Left colon (tissue), 2 donors: Measurements from ENCODE around the gene MGAT4B. TPM values are rescaled to one million over a fixed set of nuclear protein-coding genes. Genes with fewer than 3 reads are reported as not detected.

Experiments
- ATAC-seq: fragments of 200-7000 bp; cut with Tn5 transposase; one replicate; pipeline ENCODE4 v1.9.1; 2020; ENCODE audit warnings: mild to moderate bottlenecking, moderate library complexity
- DNase-seq, 2 donors: peaks; one replicate each; pipeline ENCODE4 v3.0.0-alpha.2; 2020
- intact Hi-C, 2 donors: fragments of 100-400 bp; cut with DNase I in 1 of 2; cut with micrococcal nuclease in 1 of 2; formaldehyde crosslinking; loops; one replicate each; pipeline versions ENCODE4 v1.11.2 to v1.14.0; 2022; cut with DNase I, micrococcal nuclease
- total RNA-seq, 2 donors: library from RNA; stranded (reverse); fragmentation: NEBNext Ultra II Directional; extraction: Animal tissue kit (Norgen Biotek cat#: 25700); gene quantifications; one replicate each; pipeline ENCODE4 v1.2.1, GENCODE V29; 2021
- donor health status: DM: no; HTN: no; CAD: no.
- donor health status: DM: yes; HTN: yes; CAD: no.

The MGAT4B gene
- total RNA-seq, 2 donors from 2014 or later = 465 to 474 TPM

DNA sequence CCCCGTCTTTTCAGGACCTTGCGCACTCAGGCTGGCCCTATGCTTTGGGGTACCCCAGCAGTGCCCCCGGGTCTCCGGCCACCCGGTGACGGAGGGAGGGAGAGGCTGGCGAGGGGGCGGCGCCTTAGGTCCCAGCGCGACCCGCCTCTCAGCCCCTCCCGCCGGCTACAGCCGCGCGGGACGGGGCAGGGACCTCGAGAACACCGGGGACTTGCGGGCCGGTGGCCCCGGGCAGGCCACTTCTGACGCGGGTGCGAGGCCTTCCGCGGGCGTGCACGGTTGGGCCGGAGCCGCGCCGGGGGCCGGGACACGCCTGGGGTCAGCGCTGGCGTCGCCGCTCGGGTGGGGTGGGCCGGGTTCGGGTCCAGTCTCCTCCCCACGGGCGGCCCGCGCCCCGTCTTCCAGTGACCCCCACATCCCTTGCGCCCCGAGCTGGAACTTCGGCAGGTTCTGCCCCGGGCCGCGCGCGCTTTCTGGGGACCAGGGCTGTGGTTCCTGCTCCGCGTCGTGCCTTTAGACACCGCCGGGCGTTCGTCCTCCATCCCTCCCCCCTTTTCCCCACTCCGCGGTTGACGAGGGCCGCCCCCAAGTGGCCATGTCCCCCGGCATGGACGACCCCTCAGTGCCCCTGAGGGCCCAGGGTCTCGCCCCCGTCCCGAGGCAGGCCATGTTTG, 10.3 kb upstream of the MGAT4B start:
- intact Hi-C loops = no loop called here
- DNase-seq (peak in 1 of 2 donors; percentile 61), ATAC-seq (no peak)

DNA sequence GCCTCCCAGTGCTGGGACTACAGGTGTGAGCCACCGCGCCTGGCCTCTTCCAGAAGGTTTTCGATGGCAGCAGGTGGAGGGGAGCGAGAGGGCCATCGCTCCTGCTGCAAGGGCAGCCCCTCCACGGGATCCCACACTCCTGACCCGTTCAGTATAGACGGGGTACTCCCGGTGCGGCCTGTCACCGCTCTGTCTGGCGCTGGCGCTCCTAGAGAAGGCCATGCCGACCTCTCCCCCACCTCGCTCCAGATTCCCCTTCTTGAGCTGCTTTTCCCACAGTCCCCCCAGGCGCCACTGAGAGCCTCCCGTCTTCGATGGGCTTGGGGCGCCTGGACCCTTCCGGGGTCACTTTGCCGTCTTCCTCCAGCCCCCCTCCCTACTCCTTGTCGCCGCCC, 9.7 kb upstream of the MGAT4B start:
- ATAC-seq (no peak), DNase-seq (no peak)
- intact Hi-C loops = no loop called here

DNA sequence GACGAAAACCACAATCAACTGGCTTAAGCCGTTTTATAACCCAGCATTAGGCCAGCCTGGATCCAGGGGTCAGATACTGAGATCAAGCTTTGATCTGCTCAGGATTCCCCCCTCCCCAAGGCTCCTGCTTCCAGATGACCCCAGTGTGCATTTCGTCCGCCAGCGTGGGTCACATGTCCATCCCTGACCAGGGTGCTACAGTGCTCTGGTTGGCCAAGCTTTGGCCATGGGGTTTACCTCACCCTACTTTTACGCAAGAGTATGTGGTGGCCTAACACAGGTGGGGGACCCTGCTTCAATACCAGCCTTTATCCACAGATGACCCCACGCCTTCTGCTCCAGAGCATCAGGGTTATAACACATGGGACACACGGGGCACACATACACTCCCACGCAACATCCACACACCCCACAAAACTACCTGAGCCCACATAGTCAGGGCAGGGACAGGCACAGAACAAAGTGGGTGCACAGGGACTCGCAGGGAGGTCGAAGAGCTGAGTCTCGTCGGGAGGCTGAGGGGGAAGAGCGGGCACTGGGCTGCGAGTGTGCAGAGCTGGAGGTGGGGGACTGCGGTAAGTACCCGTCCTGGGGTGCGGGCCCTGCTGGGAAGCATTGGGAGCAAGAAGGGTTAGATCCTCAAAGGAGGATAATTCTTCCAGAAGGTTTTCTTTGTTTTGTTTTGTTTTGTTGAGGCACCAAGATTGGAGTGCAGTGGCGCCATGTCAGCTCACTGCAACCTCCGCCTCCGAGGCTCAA, 9.0 kb upstream of the MGAT4B start:
- intact Hi-C loops = no loop called here
- ATAC-seq (no peak), DNase-seq (no peak)

DNA sequence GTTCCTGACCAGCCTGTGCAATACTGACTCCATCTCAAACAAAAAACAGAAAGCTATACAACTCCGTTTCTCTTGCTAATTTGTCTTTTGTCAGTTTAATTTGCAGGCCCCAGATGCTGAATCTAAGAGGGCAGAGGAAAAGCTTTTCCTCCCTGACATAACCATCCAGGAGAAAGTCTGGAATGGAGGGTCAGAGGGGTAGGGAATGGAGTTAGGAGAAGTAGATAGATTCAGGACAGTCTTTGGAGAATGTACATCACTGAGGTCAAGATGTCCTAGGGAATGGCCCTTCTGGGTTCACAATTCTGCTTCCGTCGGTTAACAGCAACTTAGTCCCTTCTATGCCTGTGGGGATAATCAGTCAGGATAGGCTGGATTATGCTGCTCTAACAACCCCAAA, 7.4 kb upstream of the MGAT4B start:
- no peak for ATAC-seq
- no peak for DNase-seq
- intact Hi-C loops = no loop called here

DNA sequence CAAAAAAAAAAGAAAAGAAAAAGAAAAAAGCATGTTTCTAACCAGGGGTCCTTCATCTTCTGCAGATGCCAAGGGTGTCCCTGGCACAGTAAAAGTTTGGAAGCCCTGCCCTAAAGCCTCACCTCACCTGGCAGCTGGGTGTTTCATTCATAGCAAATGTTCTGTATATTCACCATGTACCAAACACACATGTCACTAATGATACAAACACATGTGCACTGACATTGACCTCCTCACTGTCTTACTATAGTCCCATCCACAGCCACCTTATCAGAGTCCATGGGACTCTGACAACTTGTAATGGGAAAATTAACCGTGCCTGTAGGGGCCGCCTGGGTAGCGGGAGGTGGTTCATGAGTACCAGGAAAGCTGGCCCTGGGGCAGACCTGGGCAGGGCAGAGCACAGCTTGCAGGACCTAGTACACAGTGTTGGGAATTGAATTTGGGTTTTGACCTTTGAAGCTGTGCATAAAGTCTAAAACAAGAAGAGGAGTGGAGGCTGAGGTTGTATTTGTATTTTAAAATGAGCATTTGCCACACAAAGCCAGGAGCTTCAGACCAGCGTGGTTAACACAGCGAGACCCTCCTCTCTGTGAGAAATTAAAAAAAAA, 6.4 kb upstream of the MGAT4B start:
- DNase-seq (no peak), ATAC-seq (no peak)
- intact Hi-C loops = no loop called here

DNA sequence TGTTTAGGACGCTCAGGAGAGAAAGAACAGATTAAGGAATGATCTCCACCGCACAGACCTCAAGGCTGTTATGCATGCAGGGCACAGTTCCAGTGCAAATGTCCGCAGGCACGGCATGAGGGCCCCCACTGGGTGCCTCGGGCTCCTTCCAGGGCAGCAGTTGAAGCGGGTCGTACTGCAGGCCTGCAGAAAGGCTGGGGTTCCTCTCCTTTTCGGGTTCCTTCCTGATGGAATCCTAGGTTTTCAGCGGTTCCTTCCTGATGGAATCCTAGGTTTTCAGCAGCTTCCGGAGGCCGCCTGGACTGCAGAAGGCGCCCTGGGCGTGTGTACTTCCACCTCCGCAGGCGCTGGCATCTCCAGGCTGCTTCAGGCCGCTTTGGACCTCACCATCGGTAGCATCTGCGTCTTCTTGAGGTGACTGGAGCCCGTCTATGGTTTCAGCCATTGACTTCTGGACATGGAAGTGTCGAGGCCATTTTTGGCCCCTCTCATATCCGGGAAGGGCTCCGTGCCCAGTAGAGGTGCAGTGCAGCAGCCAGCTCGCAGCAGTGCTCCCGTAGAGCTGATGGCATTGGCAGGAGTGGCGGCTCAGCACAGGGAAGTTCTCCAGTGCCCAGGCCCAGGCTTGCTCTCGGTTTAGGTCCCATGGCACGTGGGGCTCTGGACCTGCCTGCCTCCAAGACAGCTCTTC, 5.6 kb upstream of the MGAT4B start:
- intact Hi-C loops = no loop called here
- ATAC-seq (no peak), DNase-seq (no peak)

DNA sequence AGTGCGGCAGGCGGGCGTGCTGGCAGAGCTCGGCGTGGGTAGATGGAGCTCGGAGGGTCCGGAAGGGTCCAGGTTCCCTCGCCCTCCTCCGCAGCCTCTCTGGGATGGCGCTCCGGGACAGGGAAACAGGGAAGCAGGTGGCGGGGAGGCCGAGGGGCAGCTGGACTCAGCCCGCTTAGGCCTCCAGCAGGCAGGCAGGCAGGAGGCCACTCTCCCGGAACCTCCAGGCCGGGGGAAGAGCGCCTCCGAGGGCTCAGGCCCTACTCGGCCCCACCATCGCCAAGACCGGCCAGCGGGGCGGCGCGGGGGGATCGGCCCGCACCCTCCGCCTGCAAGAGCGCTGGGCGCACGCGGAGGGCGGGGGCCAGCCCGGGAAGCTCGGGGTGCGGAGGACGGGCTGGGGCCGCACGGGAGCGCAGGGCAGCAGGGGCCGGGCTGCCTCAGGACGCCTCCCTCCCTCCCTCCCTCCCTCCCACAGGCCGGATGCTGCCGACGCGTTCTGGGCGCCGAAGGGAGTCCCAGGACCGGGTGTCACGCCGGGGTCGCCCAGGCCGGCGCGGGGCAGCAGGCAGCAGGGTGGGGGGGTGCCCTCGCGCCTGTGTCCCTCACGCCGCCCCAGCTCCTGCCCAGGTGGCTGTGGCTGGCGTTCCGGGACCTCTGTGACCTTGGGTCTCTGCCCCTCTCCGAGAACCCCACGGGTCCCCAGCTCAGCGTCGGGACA, 977 bp downstream of the MGAT4B start:
- intact Hi-C loops = no loop called here
- DNase-seq = peak in 1 of 2 donors; percentile 57
- ATAC-seq = peak; percentile 26

DNA sequence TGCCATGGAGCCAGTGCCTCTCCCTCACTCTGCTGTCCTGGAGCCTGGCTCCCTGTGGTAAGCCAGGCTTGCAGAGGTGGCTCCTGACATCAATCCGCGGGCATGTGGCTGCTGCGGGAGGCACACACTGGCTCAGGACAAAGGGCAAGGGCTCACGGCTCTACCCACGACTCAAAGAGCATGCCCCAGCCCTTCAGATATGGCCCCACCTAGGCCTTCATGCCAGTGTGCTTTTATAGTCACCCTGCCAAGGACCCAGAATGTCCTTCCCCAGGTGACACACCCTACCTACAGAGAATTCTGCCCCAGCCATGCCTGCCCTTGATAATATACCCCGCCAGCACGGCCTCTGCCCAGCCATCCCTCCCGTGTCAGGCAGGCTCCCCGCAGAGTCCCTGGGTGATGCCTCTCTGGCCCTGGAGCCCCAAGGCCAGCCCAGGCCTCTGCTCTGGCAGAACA, 1.6 kb downstream of the MGAT4B start:
- intact Hi-C loops = no loop called here
- DNase-seq = peak; percentile 78 to 86
- peak; percentile 68 for ATAC-seq

DNA sequence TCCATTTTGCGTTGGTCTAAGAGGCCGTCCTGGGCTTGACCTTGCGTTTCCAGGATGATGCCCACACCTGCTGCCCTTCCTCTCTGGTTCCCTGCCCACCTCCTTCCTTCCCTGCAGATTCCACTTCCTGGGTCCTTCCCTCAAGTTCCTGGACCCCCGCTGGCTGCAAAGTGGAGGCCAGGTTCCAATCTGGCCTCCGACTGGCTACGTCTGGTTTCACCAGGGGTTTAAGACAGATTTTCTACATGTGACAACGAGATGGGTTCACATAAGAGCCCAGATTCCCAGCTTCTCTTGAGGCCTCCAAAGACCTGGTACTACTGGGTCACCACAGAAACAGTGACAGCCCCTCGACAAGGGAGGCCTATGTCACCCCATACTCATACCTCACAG, 2.1 kb downstream of the MGAT4B start:
- DNase-seq (peak in 1 of 2 donors; percentile 14), ATAC-seq (no peak)
- intact Hi-C loops = no loop called here

DNA sequence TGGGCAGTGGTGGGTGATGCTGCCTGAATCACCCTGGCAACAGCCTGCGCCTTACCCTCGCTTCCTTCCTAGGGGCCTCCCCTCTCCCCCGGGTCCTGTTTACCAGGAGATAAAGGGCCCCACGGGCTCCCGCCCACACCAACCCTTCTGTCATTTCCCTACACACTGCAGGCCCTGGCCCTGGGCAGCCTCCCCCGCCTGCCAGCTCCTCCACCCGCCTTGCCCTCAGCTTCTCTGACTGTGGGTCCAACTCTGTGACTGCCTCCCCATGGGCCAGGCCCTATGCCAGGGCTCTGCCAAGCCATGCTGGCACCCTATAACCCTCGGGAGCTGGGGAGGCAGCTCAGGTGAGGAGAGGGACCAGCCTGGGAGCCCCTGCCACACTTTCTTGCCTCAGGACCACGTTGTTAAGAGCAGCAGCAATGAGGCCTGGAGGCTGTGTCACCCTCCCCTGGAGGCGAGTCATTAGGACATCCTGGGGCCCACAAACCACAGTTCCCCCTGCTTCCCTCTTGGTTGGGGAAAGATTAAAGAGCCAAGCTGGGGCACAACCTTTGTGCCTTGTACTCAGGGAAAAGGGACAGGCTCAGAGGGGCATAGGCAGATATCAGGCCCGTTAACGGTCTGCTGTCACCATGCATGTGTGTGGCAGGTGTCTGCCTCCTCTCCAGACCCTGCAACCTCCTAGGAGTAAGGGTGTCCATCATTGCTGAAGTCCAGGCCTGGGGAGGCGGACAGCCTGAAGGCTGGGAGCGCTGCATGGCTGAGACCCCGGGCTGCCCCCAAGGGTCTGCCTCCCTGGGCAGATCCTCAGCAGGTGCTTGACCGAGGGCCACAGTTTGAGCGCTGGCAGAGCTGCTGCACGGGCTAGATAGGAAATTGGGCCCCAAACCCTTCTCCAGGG, 2.8 kb downstream of the MGAT4B start:
- ATAC-seq (no peak), DNase-seq (peak in 1 of 2 donors; percentile 43)
- intact Hi-C loops = no loop called here

DNA sequence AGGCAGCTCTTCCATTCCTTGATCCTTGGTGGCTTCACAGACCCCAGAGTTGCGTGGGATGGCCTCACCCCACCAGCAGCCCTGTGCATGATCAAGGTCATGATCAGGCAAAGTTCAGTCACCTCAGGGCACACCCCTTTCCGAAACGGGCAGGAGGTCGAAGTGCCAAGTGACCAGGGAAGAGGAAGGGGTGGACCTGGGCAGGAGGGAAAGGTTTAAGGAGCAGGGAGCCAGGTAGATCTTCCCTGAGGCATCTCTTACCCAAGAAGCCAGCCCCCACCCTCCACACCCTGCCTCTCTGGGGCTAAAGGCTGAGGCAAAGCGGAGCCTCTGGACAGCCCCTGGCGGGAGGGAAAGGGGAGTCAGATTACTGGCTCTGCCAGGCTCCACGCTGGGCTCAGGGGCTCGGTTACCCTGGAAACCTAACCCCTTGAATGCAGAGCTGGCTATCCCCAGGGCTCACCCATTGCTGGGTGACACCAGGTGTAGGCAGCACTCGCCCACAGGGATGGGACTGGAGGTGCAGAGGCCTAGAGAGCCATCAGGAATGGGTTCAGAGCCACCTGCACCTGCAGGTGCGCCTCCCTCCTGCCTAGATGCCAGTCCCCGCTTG, 3.6 kb downstream of the MGAT4B start:
- ATAC-seq (no peak), DNase-seq (peak in 1 of 2 donors; percentile 7)
- intact Hi-C loops = no loop called here

DNA sequence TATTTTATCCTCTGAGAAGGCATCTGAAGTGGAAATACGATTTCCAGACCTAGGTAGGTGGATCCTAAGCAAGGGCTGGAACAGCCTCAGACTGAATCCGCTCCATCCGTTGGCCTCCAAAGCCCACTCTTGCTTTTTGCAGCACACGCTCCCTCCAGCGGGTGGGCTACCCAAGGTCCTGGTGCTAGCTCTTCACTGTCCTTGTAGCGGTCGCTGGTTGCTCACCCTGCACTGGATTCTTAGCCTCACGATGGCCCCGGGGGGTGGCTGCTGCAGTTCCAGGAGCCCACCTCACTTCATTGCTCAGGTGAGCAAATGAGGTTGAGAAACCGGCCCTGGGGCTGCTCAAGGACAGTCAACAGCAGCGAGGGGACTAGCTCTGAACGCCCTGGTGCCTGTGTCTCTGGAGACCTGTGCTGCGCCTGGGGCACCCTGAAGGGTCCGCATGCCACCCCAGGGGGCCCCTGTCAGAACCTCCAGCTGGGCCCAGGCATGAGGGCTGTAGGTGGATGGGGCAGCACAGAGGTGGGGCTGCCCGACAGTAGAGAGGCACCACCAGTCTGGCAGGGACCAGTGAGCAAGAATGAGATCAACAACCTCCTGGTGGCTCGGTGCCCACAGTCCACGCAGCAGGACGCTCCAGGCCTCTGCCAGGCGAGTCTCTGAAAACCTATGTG, 4.3 kb downstream of the MGAT4B start:
- intact Hi-C loops = no loop called here
- DNase-seq (peak; percentile 19 to 43), ATAC-seq (no peak)

DNA sequence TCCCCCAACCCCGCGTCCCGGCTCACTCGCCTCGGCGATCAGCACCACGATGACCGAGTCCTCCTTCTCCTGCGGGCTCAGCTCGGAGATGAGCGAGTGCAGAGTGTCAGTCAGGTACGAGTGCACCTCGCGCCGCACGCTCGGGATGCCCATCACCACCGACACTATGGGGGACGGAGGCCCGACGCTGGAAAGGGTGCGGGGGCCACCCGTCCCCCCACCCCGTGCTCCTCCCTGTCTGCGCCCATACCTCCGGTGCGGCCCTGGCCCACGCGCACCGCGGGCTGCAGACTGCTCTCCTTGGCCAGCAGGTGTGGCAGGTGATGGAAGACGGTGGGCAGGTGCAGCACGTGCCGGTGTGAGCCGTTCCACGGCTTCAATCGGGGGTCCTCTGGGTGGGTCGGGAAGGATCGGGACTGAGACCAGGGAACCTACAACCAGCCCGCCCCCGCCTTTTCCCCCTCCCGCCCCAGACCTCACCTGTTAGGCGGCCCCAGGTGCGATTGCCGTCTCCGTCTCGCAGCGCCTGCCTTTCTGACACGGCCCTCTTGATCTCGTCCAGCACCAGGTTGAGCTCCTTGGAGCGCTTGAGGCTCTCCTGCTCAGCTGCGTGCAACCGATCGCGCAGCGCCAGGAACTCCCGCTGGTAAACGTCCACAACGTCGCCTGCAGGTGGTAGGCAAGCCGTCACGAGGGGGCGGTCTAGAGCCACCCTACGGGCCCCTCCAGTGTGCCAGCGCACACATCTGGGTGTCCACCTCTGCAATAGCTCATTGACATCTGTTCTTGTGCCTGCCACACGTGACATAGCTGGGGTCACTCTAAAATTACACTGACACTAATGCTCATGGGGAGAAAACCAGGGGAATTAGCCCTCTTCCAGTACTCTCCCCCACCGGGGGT, 5.1 kb downstream of the MGAT4B start:
- intact Hi-C loops = no loop called here
- peak; percentile 19 for ATAC-seq
- DNase-seq = peak; percentile 76 to 90

DNA sequence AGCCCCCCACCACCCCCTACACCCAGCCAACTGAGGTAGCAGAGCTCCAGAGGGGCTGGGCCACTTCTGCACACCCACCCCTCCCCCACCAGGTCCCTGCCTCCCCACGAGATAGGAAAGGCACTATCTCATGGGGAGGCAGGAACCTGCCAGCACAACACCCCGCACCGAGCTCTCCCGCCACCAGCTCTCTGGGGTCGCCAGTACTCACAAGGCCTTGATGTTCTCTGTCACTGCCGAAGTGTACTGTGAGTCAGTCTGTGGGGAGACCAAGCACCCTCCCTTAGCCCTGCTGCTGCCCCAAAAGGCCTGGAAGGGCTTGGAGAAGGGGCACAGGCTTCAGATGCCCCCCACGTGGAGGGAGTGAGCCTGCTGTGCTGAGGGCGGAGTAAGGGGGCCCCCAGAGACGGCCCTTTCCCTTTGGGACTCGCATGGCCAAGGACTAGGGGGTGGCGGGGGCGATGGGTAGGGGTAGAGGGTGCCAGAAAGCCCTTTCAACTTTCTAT, 5.9 kb downstream of the MGAT4B start:
- intact Hi-C loops = no loop called here
- DNase-seq (peak in 1 of 2 donors; percentile 13), ATAC-seq (no peak)

DNA sequence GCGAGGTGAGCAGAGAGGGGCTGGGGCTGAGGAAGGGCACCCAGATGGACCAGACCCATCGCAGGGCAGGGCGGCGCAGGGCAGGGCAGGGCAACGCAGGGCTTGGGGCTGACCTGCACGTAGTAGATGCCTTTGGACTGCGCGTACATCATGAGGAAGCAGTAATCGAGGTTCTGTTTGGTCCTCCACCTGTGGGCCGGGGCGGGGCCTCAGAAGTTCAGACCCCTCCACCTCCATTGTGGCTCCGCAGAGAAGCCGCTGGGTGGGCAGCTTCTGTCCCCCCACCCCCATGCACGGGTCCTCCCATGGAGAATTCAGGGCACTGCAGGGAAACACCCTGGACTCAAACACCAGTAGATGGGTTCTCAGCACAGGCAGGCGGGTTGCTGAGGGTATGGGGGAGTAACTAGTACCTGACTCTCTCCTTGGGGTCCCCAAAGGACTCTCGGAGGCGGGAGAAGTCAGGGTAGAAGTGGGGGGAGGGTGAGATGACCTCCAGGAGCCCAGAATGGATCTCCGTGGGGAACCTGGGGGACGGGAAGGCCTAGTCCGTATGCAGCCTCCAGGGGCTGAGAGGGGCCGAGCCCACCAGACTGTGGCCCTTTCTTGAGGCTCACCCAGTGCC, 6.5 kb downstream of the MGAT4B start:
- ATAC-seq = no peak
- DNase-seq = no peak
- intact Hi-C loops = no loop called here

DNA sequence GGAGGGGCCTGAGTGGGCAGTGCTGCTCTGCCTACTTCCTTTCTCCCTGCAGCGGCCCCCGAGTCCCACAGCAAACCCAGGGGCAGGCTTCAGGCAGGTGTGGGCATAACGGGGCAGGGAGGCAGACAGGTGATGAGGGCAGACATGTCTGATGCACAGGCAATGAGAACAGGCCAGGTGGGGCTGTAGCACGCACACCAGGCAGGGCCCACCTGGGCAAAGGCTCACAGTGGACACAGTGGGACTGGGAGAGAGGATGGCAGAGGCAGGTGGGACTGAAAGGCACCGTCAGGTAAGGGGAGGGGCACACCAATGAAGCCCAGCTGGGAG, 7.1 kb downstream of the MGAT4B start:
- intact Hi-C loops = no loop called here
- ATAC-seq (no peak), DNase-seq (no peak)
